Psoas muscle (tissue), 8 donors: ENCODE measurements around the gene UBTF. TPM values are rescaled to one million over a fixed set of nuclear protein-coding genes. Genes with fewer than 3 reads are reported as not detected.
A peak's percentile ranks its signal among the peaks of the same experiment; 100 is the strongest.

Experiments
- ATAC-seq, 4 donors: fragments of 200-7000 bp; cut with Tn5 transposase; one replicate each; pipeline ENCODE4 v1.9.1; 2020; ENCODE audit warnings: moderate library complexity in 3 of 4, mild to moderate bottlenecking in 2 of 4
- DNase-seq, 2 donors: peaks; one replicate each; pipeline ENCODE4 v3.0.0-alpha.2; 2020
- H3K27ac ChIP-seq: fragments of 200-600 bp; one replicate; pipeline ENCODE4 v1.8.0; 2022
- H3K27me3 ChIP-seq, 3 donors: fragments of 200-600 bp in 1 of 3; one replicate each; pipeline versions ENCODE4 v1.6.1 to v1.8.0; 2013 to 2022; ENCODE audit warnings: low read length in 2 of 3, mild to moderate bottlenecking in 2 of 3, moderate library complexity in 1 of 3; ENCODE audit not compliant: insufficient read depth in 3 of 3
- H3K36me3 ChIP-seq, 2 donors: fragments of 200-600 bp in 1 of 2; one replicate each; pipeline versions ENCODE4 v1.6.1 to v1.8.0; 2013 to 2022; ENCODE audit warnings: low read depth in 1 of 2, mild to moderate bottlenecking in 1 of 2, moderate library complexity in 1 of 2; ENCODE audit not compliant: insufficient read depth in 1 of 2
- H3K4me1 ChIP-seq: fragments of 200-600 bp; one replicate; pipeline ENCODE4 v1.8.0; 2022
- H3K4me3 ChIP-seq: fragments of 200-600 bp; one replicate; pipeline ENCODE4 v1.8.0; 2022; ENCODE audit warnings: mild to moderate bottlenecking
- H3K9me3 ChIP-seq: fragments of 200-600 bp; one replicate; pipeline ENCODE4 v1.8.0; 2022
- WGBS, 3 donors: extraction: QIAGEN DNeasy Blood & Tissue Kit; methylation state at CpG; one replicate each; pipeline versions ENCODE4 v1.1.6 to v1.1.7; 2013; 5-methylcytosine and 5-hydroxymethylcytosine counted together
- intact Hi-C, 2 donors: fragments of 100-400 bp; cut with DNase I; formaldehyde crosslinking; loops; one replicate each; pipeline versions ENCODE4 v1.11.0 to v1.14.2; 2022
- polyA plus RNA-seq, 3 donors: library from polyadenylated mRNA; stranded (reverse); fragments of 200-250 nt; gene quantifications; one replicate each; pipeline ENCODE4 v1.2.3, GENCODE V29; 2013
- total RNA-seq, 4 donors: library from RNA; stranded (reverse); fragmentation: NEBNext Ultra II Directional in 2 of 4; extraction: Animal tissue kit (Norgen Biotek cat#: 25700) in 2 of 4; gene quantifications; one replicate each; pipeline versions ENCODE4 v1.2.1 to v1.2.4, GENCODE V29; 2021 to 2023
- TF ChIP-seq, protein P1 (sequence below): fragments of 200-600 bp; IDR thresholded peaks from one replicate; pipeline ENCODE4 v1.8.0; 2022; ENCODE audit warnings: antibody characterized with exemption
- donor health status: healthy with polysubstance abuse.
- donor health status: DM: no; HTN: no; CAD: no; lungs with moderate emphysema.
- donor health status: Bipolar disorder and iron deficiency.
- donor health status: healthy.
- donor health status: DM: yes; HTN: yes; CAD: no.
- donor health status: DM: no; HTN: no; CAD: no.
- donor health status: DM: no; HTN: no; CAD: no.
- donor health status: DM: yes; HTN: yes; CAD: no.

Gene UBTF
- total and polyA plus RNA-seq, 7 donors = 36.0 to 67.5 (median 47.6) TPM

GRCh38 chr17:44206825-44207155 lies 12.7 kb downstream of the UBTF start:
- DNase-seq (no peak), ATAC-seq (no peak)
- intact Hi-C loops = loop anchor here in 1 of 2 donors (5.0 kb wide), 1 partner anchor 141 kb away; the partner anchor contains the start of gene GRN
- WGBS, 3 donors = 85% methylated on average over 6 of the region's 6 CpGs
- Histone ChIP-seq H3K36me3 (peaks cover 9 to 52% of the 10 kb centered on the region in 2 donors), H3K27me3 (no peaks in the 10 kb centered on the region), H3K4me3 (no peak overlapping the region), H3K9me3 (no peaks in the 10 kb centered on the region), H3K4me1 (peaks cover 18% of the 10 kb centered on the region), H3K27ac (no peak overlapping the region)
- TF ChIP-seq, protein P1, sequence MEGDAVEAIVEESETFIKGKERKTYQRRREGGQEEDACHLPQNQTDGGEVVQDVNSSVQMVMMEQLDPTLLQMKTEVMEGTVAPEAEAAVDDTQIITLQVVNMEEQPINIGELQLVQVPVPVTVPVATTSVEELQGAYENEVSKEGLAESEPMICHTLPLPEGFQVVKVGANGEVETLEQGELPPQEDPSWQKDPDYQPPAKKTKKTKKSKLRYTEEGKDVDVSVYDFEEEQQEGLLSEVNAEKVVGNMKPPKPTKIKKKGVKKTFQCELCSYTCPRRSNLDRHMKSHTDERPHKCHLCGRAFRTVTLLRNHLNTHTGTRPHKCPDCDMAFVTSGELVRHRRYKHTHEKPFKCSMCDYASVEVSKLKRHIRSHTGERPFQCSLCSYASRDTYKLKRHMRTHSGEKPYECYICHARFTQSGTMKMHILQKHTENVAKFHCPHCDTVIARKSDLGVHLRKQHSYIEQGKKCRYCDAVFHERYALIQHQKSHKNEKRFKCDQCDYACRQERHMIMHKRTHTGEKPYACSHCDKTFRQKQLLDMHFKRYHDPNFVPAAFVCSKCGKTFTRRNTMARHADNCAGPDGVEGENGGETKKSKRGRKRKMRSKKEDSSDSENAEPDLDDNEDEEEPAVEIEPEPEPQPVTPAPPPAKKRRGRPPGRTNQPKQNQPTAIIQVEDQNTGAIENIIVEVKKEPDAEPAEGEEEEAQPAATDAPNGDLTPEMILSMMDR = no peak

DNA sequence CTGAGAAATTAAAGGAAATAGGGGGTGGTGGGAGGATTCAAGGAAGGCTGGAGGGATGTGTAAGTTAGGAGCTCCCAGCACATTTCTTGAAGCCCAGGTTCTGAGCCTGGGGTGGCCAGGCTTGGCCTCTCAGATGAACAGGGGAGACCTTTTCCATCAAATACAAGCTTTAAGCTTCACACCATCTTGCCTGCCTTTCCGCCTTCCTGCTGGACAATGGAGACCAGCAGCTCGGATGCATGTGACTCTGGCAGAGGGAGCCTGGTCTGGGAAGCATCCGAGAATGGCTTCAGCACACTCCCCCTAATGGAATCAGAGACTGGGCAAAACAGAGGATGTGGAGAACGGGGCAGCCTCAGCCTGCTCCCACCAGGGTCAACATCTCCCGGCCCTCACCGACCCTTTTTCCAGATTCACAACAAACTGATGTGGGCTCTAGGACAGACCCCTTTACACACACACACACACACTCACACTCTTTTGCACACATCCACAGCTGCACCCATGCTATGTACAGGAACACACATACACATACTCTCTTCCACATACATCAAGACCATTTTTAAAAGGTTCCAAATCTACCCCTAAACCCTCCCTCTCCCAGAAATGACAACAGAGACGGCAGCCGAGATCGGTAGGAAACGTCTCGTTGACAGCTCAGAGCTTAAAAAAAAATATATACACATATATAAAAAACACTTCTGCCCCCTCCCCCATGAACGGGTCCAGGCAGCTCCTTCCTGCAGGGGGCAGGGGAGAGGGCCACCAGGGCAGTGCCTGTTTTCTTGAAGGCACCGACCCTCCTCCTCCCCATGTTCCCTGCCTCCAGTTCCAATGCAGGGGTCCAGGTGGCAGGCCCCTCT lies 13.3 kb downstream of the UBTF start:
- H3K36me3 ChIP-seq = peaks cover 9 to 46% of the 10 kb centered on the region in 2 donors
- H3K27me3 ChIP-seq = no peaks in the 10 kb centered on the region
- peaks cover 16% of the 10 kb centered on the region for H3K4me1 ChIP-seq
- no peak overlapping the region for H3K27ac ChIP-seq
- WGBS, 3 donors = 45 to 55% (median 49%) methylated on average over 13 of the region's 13 CpGs
- TF ChIP-seq, protein P1 = no peak
- DNase-seq = no peak
- intact Hi-C loops = loop anchor here in 1 of 2 donors (5.0 kb wide), 1 partner anchor 141 kb away; the partner anchor contains the start of gene GRN
- no peak overlapping the region for H3K4me3 ChIP-seq
- H3K9me3 ChIP-seq = no peaks in the 10 kb centered on the region
- no peak for ATAC-seq

- ATAC-seq = no peak
- WGBS, 3 donors = 55 to 76% (median 63%) methylated on average over 5 of the region's 5 CpGs
- DNase-seq = no peak
- Histone ChIP-seq H3K9me3 (no peaks in the 10 kb centered on the region), H3K4me1 (peaks cover 7% of the 10 kb centered on the region), H3K4me3 (no peak overlapping the region), H3K27me3 (no peaks in the 10 kb centered on the region), H3K27ac (no peak overlapping the region), H3K36me3 (peaks cover 8 to 31% of the 10 kb centered on the region in 2 donors)
- TF ChIP-seq, protein P1 = no peak
- intact Hi-C loops = no loop called here
Measured at GRCh38 chr17:44204441-44204882, 15.0 kb downstream of the UBTF start.

DNA sequence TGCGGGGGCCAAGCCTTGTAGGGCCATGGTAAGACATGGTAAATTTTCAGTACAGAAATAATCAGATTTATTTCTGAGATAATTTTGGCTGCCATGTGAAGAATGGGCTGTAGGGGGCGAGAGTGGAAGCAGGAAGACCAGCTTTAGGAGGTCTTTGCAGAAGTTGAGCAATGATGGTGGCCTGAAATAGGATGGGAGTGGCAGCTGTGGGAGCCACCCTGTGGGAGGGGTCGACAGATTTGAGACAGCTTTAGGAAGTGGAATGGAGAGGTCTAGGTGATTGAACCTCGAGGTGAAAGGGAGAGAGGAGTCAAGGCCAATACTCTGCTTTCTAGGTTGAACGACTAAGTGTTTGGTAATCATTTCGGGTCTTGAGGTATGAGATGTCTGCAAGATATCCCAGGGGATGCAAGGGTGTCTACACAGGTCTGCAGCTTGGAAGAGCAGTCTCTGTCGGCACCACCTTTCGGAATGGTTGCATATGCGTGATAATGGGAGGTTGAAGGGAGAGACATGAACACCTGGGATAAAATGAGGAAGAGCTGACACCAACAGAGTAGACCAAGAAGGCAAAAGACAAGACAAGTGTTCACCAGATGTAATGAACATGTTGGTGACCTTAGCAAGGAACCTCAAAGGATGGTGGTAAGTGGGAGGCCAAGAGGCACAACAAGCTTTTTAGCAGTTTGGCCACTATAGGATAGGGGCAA lies 15.6 kb downstream of the UBTF start:
- TF ChIP-seq, protein P1 = peak; percentile 54
- intact Hi-C loops = no loop called here
- no peaks in the 10 kb centered on the region for H3K9me3 ChIP-seq
- ATAC-seq (no peak), DNase-seq (no peak)
- WGBS, 3 donors = 53 to 60% (median 57%) methylated on average over 9 of the region's 9 CpGs
- H3K27ac ChIP-seq = no peak overlapping the region
- peaks cover 7% of the 10 kb centered on the region for H3K4me1 ChIP-seq
- no peaks in the 10 kb centered on the region for H3K27me3 ChIP-seq
- no peak overlapping the region for H3K4me3 ChIP-seq
- peaks cover 4 to 25% of the 10 kb centered on the region in 2 donors for H3K36me3 ChIP-seq
